Prostate gland (tissue), 2 donors: ENCODE measurements around the gene NEK10.

Source experiments
- CTCF ChIP-seq, 4 experiments: fragments of 200-600 bp in 2 of 4; fragments of 450-650 bp in 2 of 4; sonication (generic) in 2 of 4; IDR thresholded peaks; 1 replicate in 3 of 4; 2 replicates in 1 of 4; pipeline ENCODE4 v1.5.1; 2016 to 2019; ENCODE audit warnings: antibody characterized with exemption in 4 of 4, mild to moderate bottlenecking in 2 of 4, moderate library complexity in 2 of 4
- POLR2AphosphoS5 ChIP-seq: sonication (generic); formaldehyde crosslinking; IDR thresholded peaks from one replicate; pipeline ENCODE4 v1.6.1; 2017; ENCODE audit warnings: antibody characterized with exemption

- TF ChIP-seq CTCF (IDR thresholded peaks at IDR 0.05) (no peak), POLR2AphosphoS5 (no peak)
Measured at GRCh38 chr3:27072810-27073651, 296.2 kb downstream of the NEK10 start.
